GM21529 (cell line): Measurements from ENCODE around the gene UXS1.

ENCODE experiments used
- ATAC-seq: cut with Tn5 transposase; IDR thresholded peaks from one replicate; pipeline ENCODE4 v1.9.1; 2021; ENCODE audit not compliant: unreplicated experiment

The UXS1 gene

GRCh38 chr2:106113361-106113966 is 80.6 kb downstream of the UXS1 start:
- no peak for ATAC-seq

DNA sequence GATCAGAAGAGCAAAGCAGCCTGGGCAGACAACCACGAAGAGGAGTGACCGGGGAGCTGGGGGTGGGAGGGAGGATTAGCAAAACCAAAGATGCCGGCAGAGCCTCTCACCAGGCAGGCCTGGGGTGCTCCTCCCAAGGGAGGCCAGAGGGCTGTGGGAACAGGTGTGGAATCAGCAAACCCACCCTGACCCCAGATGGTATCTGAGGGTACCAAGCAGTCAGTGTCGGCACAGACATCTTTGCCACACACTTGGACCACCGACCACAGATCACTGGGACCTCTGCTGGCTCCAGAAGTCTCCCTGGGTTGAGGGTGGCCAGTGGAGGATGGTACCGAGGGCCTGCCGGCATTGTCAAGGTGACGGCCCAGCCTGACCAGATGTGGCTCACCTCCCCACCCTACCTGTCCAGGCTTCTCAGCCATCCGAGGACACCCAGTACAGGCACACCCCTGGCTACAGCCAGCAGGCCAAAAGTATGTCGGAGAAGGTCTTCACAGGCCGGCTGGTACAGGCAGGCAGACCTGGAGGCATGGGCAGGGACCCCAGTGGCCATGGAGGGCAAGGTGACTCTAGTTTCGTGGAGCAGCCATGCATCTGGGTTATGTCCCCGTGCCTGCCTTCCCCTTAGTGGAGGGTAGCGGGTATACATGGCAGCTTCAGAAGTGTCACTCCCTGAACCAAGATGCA is 82.1 kb downstream of the UXS1 start:
- ATAC-seq: no peak

DNA sequence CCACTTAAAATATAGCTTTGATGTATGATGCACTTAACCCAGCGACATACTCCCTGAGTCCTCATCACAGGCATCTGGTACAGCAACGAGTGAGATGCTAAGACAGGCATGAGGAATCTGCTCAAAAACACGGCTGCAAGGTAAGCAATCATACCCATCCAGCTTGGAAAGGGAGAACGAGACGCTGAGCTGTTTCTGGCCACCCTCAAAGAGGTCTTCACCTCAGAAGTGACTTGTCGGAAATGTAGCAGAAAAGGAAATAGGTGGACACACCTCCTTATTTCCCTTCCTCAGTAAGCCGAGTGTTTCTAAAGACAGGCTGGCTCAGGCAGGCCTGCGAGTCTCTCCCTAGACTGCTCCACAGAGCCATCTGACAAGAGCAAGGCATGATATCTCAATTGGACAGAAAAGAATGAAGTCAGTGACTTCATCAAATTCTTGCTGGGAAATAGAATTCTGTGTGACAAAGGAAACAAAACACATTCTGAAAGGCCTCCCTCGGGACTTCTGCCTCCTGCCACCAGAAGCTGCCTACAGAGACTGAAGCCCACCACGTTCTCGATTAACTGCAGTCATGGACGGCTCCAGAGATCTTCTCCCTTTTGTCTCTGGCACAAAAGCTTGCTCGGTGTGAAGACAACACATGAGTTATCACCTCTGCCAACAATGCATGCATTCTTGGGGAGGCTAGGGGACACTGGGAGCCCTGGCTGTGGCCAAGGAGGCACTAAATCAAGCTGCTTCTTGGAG is 84.3 kb downstream of the UXS1 start:
- no peak for ATAC-seq

GRCh38 chr2:106108791-106109190 is 85.3 kb downstream of the UXS1 start:
- no peak for ATAC-seq

- ATAC-seq: no peak
Observed at GRCh38 chr2:106108351-106108750, 85.8 kb downstream of the UXS1 start.

- peak; percentile 65 for ATAC-seq
Observed at GRCh38 chr2:106107509-106108131, 86.5 kb downstream of the UXS1 start.

GRCh38 chr2:106106622-106107508 is 87.2 kb downstream of the UXS1 start:
- ATAC-seq: peak; percentile 35

DNA sequence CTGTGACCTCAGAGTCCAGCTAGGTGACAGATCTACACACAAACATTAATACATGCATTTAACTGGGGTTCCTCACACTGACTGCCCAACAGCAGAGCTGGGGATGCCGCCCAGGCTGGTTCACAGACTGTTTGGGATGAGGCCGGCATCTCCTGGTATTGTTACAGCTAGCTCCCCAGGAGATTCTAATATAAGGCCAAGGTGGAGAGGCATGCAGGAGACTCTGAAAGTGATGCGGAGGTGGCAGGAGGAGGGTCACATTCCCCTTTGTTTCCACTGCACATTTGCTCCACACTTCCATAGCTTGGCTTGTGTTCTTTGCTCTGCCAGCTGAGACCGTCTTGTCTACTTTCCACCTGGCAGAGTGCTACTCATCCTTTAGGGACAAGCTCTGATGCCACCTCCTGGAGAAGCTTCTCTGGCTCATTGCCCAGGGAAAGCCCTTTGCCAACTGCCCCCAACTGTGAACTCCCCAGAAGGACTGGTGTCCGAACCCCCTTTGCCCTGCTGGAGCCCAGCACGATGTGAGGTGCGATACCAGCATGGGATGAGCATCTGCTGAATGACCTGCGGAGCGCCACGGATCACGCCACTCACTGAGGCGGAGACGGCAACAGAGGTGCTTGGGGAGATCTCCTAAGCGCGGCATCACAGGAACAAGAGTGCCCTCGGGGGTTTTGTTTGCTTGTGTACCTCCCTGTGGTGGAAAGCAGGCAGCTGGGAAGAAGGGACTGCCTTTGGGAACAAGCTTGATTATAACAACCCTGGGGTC is 88.8 kb downstream of the UXS1 start:
- no peak for ATAC-seq

- peak; percentile 52 for ATAC-seq
Observed at GRCh38 chr2:106104332-106105062, 89.6 kb downstream of the UXS1 start.

DNA sequence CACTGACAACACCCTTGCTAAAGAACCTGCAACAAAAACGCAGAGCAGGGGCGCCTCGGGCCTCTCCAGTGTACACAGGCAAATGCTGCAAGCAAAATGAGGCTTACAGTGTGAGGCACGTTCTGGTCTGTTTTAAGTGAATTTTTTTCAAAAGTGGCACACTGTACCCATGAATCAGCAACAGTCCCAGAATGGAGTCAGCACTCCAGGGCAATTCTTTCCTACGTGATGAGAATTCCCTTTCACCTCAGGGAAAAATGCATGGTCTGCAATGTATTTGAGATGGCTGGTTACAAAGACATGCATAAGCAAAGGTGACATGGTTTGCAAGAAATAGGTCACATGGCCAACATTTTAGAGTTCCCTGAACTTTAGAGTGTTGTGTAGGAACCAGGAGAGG is 94.4 kb downstream of the UXS1 start:
- ATAC-seq: no peak

DNA sequence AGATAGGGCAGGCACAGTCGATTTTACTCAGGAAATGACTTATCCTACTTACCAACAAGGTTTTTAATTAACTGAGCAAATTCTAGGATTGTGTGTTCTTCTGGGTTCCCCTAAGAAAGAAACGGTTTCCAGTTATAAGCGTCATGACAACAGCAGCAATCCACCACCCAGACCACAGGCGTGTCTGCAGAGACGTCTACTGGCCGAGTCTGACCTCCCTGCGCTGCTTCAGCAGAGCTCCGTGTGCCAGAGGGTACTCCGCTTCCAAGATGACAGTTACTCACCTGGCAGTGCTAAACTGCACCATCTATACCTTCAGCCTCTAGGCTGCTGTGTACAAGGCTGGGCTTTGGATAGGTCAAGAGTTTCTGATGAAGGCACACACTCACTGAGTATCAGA is 95.4 kb downstream of the UXS1 start:
- ATAC-seq: no peak

GRCh38 chr2:106098081-106098480 is 96.0 kb downstream of the UXS1 start:
- ATAC-seq: no peak

- no peak for ATAC-seq
Observed at GRCh38 chr2:106097038-106098000, 96.8 kb downstream of the UXS1 start.

DNA sequence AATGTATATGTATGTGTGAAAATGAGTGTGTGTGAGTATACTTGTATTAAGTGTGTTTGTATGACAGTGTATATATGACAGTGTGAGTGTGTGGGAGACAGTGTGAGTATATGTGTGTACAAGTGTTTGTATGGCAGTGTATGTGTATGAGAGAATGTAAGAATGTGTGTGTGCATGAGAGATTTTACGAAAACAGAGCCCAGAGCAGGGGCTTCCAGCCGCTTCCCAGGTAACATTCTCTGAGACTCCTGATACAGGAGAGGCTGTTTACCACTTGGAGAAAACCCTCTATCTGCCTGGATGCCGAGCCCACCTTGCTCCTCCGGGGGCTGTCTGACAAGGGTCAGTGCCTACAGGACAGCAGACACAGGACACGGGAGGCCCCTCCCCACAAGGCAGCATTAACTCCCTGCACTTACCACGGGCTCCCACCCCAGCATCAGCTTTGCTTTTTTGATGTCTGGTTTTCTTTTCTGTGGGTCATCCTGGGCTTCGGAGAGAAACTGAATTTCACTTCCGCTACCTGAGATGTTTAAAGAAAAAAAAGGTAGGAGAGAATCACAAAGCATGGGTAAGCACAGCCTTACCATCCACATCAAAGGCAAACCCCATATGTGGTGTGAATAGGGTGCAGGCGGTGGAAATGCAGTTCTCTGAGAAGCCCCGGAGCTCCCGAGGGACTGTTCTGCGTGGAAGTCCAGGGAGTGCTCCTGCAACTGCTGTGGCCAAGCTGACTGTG is 97.6 kb downstream of the UXS1 start:
- no peak for ATAC-seq

DNA sequence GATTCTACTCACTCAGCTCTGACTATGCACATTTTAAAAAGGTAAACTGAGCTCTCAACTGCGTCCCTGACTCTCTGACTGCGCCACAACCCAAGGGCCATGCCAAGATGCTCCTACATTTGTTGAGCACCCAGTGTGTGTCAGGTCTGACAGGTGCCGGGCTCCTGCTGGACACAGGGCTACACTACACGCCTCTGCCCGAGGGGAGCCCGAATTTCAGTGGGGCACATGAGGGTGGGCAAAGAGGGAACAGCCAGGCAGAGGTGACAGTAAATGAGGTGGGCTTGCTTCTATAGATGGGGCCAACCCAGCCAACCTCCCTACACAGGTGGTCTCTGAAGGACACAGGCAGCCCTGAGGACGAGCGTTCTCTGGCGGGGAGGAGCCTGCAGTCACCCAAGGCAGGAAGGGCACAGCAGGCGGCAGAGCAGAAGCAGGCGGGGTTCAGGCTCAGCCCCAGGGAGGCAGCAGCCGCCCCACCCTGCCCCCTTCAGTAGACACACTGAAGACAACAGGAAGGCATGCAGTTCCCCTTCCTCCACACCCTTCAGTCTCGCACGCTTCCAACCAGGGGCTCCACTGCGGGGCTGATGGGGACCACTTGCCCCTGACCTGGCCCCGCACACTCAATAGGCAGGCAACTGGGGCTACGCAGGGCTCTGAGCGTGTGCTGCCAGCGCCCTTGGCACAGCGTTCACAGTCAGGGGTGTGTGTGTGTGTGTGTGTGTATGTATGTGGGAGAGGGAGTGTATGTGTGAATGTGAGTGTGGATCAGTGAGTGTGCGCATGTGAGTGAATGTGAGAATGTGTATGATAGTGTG is 98.4 kb downstream of the UXS1 start:
- no peak for ATAC-seq

GRCh38 chr2:106094131-106094841 is 99.8 kb downstream of the UXS1 start:
- ATAC-seq: no peak
